KOPT-K1 (cell line): ENCODE measurements around the gene TIMP2.
"Not testable (repeated sequence)": the region's sequence is repeated elsewhere in the genome, so short reads cannot be mapped to it uniquely, and the experiment has no call there.

Experiments
- H3K27ac ChIP-seq: fragments of 200-600 bp; sonication (generic); 2 replicates; pipeline ENCODE4 v1.5.1; 2016; ENCODE audit warnings: antibody characterized with exemption, mild to moderate bottlenecking, low read depth, low read length; ENCODE audit not compliant: poor library complexity, severe bottlenecking
- H3K36me3 ChIP-seq: fragments of 200-600 bp; sonication (generic); 2 replicates; pipeline ENCODE4 v1.5.1; 2017; ENCODE audit warnings: antibody characterized with exemption, mild to moderate bottlenecking, low read length, moderate library complexity; ENCODE audit not compliant: insufficient read depth
- H3K9me3 ChIP-seq: fragments of 200-600 bp; sonication (generic); 2 replicates; pipeline ENCODE4 v1.5.1; 2017; ENCODE audit warnings: antibody characterized with exemption, low read length, mild to moderate bottlenecking; ENCODE audit not compliant: insufficient read depth, poor library complexity, severe bottlenecking

The TIMP2 gene

GRCh38 chr17:78868391-78868790, 56.8 kb downstream of the TIMP2 start:
- no peaks in the 10 kb centered on the region for H3K36me3 ChIP-seq
- no peaks in the 10 kb centered on the region for H3K9me3 ChIP-seq
- H3K27ac ChIP-seq, result no peak overlapping the region

- not testable (repeated sequence) for H3K27ac ChIP-seq, H3K36me3 ChIP-seq, H3K9me3 ChIP-seq
Measured at GRCh38 chr17:78867046-78867445, 58.1 kb downstream of the TIMP2 start.

GRCh38 chr17:78865682-78866390, 59.4 kb downstream of the TIMP2 start:
- Histone ChIP-seq H3K36me3 (no peaks in the 10 kb centered on the region), H3K27ac (no peak overlapping the region), H3K9me3 (no peaks in the 10 kb centered on the region)

GRCh38 chr17:78864117-78864516, 61.1 kb downstream of the TIMP2 start:
- no peaks in the 10 kb centered on the region for H3K9me3 ChIP-seq
- no peak overlapping the region for H3K27ac ChIP-seq
- H3K36me3 ChIP-seq, result no peaks in the 10 kb centered on the region

GRCh38 chr17:78862073-78863023, 62.8 kb downstream of the TIMP2 start:
- no peaks in the 10 kb centered on the region for H3K9me3 ChIP-seq
- H3K27ac ChIP-seq, result no peak overlapping the region
- no peaks in the 10 kb centered on the region for H3K36me3 ChIP-seq

GRCh38 chr17:78861229-78861628, 64.0 kb downstream of the TIMP2 start:
- Histone ChIP-seq H3K27ac (no peak overlapping the region), H3K36me3 (no peaks in the 10 kb centered on the region), H3K9me3 (no peaks in the 10 kb centered on the region)

- no peak overlapping the region for H3K27ac ChIP-seq
- H3K9me3 ChIP-seq, result no peaks in the 10 kb centered on the region
- H3K36me3 ChIP-seq, result no peaks in the 10 kb centered on the region
Measured at GRCh38 chr17:78859051-78859450, 66.1 kb downstream of the TIMP2 start.

- Histone ChIP-seq H3K36me3 (no peaks in the 10 kb centered on the region), H3K9me3 (no peaks in the 10 kb centered on the region)
Measured at GRCh38 chr17:78857266-78857665, 67.9 kb downstream of the TIMP2 start.

GRCh38 chr17:78855561-78856165, 69.5 kb downstream of the TIMP2 start:
- no peaks in the 10 kb centered on the region for H3K9me3 ChIP-seq
- no peaks in the 10 kb centered on the region for H3K36me3 ChIP-seq
- H3K27ac ChIP-seq, result no peak overlapping the region

More at GRCh38 chr17:78857266-78857665, 67.9 kb downstream of the TIMP2 start:
- no peak overlapping the region for H3K27ac ChIP-seq

GRCh38 chr17:78854508-78854907, 70.7 kb downstream of the TIMP2 start:
- no peak overlapping the region for H3K27ac ChIP-seq
- no peaks in the 10 kb centered on the region for H3K36me3 ChIP-seq
- no peaks in the 10 kb centered on the region for H3K9me3 ChIP-seq

GRCh38 chr17:78853926-78854394, 71.2 kb downstream of the TIMP2 start:
- no peaks in the 10 kb centered on the region for H3K36me3 ChIP-seq
- H3K27ac ChIP-seq, result no peak overlapping the region
- no peaks in the 10 kb centered on the region for H3K9me3 ChIP-seq

- Histone ChIP-seq H3K36me3 (no peaks in the 10 kb centered on the region), H3K27ac (no peak overlapping the region), H3K9me3 (no peaks in the 10 kb centered on the region)
Measured at GRCh38 chr17:78852709-78853121, 72.5 kb downstream of the TIMP2 start.

- Histone ChIP-seq H3K9me3 (no peaks in the 10 kb centered on the region), H3K27ac (no peak overlapping the region), H3K36me3 (no peaks in the 10 kb centered on the region)
Measured at GRCh38 chr17:78849026-78849425, 76.2 kb downstream of the TIMP2 start.

- Histone ChIP-seq H3K27ac (no peak overlapping the region), H3K9me3 (no peaks in the 10 kb centered on the region), H3K36me3 (no peaks in the 10 kb centered on the region)
Measured at GRCh38 chr17:78847052-78847451, 78.1 kb downstream of the TIMP2 start.
